Vagina (tissue), 2 donors: ENCODE data around the gene SOX14.

ENCODE experiments used
- POLR2A ChIP-seq, 2 donors: fragments of 450-650 bp; IDR thresholded peaks; one replicate each; pipeline ENCODE4 v1.6.1; 2017; ENCODE audit warnings: antibody characterized with exemption in 2 of 2, mild to moderate bottlenecking in 2 of 2, moderate library complexity in 2 of 2
- POLR2AphosphoS5 ChIP-seq, 2 donors: sonication (generic); formaldehyde crosslinking; IDR thresholded peaks; one replicate each; pipeline ENCODE4 v1.9.0; 2017; ENCODE audit warnings: antibody characterized with exemption in 2 of 2, mild to moderate bottlenecking in 2 of 2, low read depth in 1 of 2; ENCODE audit not compliant: insufficient read depth in 1 of 2
- TF ChIP-seq, protein P1 (sequence below), 3 experiments: fragments of 450-650 bp in 2 of 3; fragments of 200-600 bp in 1 of 3; sonication (generic) in 1 of 3; IDR thresholded peaks; one replicate each; pipeline ENCODE4 v1.5.1; 2017 to 2019; ENCODE audit warnings: antibody characterized with exemption in 3 of 3, mild to moderate bottlenecking in 2 of 3, moderate library complexity in 2 of 3

DNA sequence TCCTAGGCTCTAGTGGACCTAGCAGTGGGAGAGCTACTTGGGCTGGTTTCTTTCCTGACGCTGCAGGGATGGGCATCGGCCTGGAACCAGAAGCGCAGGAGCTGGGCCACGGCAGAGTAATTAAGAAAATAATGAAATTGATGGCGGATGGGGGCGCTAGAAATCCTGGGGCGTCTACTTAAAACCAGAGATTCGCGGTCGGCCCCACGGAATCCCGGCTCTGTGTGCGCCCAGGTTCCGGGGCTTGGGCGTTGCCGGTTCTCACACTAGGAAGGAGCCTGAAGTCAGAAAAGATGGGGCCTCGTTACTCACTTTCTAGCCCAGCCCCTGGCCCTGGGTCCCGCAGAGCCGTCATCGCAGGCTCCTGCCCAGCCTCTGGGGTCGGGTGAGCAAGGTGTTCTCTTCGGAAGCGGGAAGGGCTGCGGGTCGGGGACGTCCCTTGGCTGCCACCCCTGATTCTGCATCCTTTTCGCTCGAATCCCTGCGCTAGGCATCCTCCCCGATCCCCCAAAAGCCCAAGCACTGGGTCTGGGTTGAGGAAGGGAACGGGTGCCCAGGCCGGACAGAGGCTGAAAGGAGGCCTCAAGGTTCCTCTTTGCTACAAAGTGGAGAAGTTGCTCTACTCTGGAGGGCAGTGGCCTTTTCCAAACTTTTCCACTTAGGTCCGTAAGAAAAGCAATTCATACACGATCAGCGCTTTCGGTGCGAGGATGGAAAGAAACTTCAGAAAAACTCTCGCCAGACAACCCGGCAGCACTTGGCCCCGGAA is 6.1 kb downstream of the SOX14 start:
- TF ChIP-seq, protein P1, sequence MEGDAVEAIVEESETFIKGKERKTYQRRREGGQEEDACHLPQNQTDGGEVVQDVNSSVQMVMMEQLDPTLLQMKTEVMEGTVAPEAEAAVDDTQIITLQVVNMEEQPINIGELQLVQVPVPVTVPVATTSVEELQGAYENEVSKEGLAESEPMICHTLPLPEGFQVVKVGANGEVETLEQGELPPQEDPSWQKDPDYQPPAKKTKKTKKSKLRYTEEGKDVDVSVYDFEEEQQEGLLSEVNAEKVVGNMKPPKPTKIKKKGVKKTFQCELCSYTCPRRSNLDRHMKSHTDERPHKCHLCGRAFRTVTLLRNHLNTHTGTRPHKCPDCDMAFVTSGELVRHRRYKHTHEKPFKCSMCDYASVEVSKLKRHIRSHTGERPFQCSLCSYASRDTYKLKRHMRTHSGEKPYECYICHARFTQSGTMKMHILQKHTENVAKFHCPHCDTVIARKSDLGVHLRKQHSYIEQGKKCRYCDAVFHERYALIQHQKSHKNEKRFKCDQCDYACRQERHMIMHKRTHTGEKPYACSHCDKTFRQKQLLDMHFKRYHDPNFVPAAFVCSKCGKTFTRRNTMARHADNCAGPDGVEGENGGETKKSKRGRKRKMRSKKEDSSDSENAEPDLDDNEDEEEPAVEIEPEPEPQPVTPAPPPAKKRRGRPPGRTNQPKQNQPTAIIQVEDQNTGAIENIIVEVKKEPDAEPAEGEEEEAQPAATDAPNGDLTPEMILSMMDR (IDR thresholded peaks at IDR 0.05): no peak
- no peak for TF ChIP-seq POLR2A (IDR thresholded peaks at IDR 0.05)
- no peak for TF ChIP-seq POLR2AphosphoS5 (IDR thresholded peaks at IDR 0.05; ENCODE audit: insufficient read depth in 1 of 2, low read depth in 1 of 2)
